ENCODE data around the gene TCF3. TPM values are rescaled to one million over a fixed set of nuclear protein-coding genes. Genes with fewer than 3 reads are reported as not detected.

The TCF3 gene
- total and polyA plus RNA-seq, 2 donors (not counting 1 experiment from before 2014, with no cell fraction given) = 39.3 to 54.7 TPM

DNA sequence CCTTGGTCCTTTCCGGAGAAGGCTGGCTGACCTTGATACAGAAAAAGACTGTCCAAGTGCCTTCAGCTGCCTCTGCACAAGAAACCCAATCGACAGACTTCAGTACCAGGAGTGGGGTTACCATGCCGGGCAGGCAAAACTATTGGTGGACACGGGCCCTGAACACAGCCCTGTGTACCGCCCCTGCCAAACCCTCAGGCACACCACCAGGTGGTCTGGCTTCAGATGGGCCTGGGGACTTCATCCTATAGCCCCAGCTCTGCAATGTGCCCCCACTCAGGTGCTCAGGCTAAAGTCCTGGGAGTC is 17.5 kb downstream of the TCF3 start:
- H3K4me1 ChIP-seq (ENCODE audit: control insufficient read depth, extremely low read depth, insufficient read depth, low read length) = no peaks in the 10 kb centered on the region
- DNase-seq (ENCODE audit: low read depth in 2 of 2) = no peak
- TF ChIP-seq, protein P1, sequence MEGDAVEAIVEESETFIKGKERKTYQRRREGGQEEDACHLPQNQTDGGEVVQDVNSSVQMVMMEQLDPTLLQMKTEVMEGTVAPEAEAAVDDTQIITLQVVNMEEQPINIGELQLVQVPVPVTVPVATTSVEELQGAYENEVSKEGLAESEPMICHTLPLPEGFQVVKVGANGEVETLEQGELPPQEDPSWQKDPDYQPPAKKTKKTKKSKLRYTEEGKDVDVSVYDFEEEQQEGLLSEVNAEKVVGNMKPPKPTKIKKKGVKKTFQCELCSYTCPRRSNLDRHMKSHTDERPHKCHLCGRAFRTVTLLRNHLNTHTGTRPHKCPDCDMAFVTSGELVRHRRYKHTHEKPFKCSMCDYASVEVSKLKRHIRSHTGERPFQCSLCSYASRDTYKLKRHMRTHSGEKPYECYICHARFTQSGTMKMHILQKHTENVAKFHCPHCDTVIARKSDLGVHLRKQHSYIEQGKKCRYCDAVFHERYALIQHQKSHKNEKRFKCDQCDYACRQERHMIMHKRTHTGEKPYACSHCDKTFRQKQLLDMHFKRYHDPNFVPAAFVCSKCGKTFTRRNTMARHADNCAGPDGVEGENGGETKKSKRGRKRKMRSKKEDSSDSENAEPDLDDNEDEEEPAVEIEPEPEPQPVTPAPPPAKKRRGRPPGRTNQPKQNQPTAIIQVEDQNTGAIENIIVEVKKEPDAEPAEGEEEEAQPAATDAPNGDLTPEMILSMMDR (conservative IDR thresholded peaks at IDR 0.05 in 1 of 2, IDR thresholded peaks at IDR 0.05 in 1 of 2; ENCODE audit: low read depth in 1 of 2, low read length in 2 of 2) = no peak
- no peak for TF ChIP-seq EZH2 (IDR thresholded peaks at IDR 0.05; ENCODE audit: low read length, missing control alignments)
- no peak overlapping the region for H3K4me3 ChIP-seq (replicated peaks in 1 of 4; ENCODE audit: control extremely low read depth in 1 of 4, insufficient read depth in 1 of 4, low read depth in 3 of 4, low read length in 4 of 4)
- H3K79me2 ChIP-seq (ENCODE audit: control insufficient read depth, insufficient read depth, low read length) = peaks cover 16% of the 10 kb centered on the region
- H3K27me3 ChIP-seq (ENCODE audit: control insufficient read depth, insufficient read depth, low read length) = no peaks in the 10 kb centered on the region
- no peak overlapping the region for H2AFZ ChIP-seq (ENCODE audit: low read length)
- no peaks in the 10 kb centered on the region for H4K20me1 ChIP-seq (ENCODE audit: control insufficient read depth, extremely low read depth, insufficient read depth, low read length)
- H3K27ac ChIP-seq (ENCODE audit: insufficient read depth, low read length) = no peak overlapping the region
- peaks cover 20% of the 10 kb centered on the region for H3K36me3 ChIP-seq (ENCODE audit: control insufficient read depth, insufficient read depth, low read length)
- no peak overlapping the region for H3K9ac ChIP-seq (ENCODE audit: insufficient read depth, low read length)
- H3K4me2 ChIP-seq (ENCODE audit: extremely low read depth, insufficient read depth, low read length) = no peak overlapping the region
- no peaks in the 10 kb centered on the region for H3K9me3 ChIP-seq (ENCODE audit: control insufficient read depth, insufficient read depth, low read depth, low read length)

DNA sequence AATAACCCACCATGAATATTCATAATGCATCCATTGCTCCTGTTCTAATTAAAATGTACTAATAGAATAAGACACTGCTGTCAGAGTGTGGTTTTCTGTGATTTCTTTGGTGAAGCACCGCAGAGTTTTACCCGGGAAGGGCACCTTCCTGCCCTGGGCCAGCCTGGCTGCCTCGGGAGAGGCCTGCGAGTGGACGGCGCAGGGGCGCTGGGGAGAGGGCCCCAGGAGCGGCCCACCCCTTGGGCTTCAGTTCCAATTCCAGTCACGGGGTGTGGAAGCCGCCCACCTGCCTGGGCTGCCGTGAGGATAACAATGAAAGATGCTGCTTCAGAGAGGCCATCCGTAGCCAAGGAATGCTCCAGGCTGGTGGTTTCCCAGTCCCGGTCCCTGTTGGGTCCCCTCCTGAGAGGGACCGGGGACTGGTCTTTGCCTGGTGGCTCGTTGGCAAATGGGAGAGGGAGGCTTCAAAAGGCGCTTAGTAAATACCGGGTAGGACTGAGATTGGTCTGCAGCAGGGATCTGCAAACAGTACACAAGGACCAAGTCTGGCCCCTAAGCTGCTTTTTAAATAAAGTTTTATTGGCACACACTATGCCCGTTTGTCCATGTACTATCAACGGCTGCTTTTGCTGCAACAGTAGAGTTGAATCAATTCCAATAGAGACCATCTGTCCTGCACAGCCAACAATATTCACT is 18.0 kb downstream of the TCF3 start:
- Histone ChIP-seq H4K20me1 (ENCODE audit: control insufficient read depth, extremely low read depth, insufficient read depth, low read length) (no peaks in the 10 kb centered on the region), H3K4me3 (replicated peaks in 1 of 4; ENCODE audit: control extremely low read depth in 1 of 4, insufficient read depth in 1 of 4, low read depth in 3 of 4, low read length in 4 of 4) (no peak overlapping the region), H3K9ac (ENCODE audit: insufficient read depth, low read length) (no peak overlapping the region), H3K27me3 (ENCODE audit: control insufficient read depth, insufficient read depth, low read length) (no peaks in the 10 kb centered on the region), H3K9me3 (ENCODE audit: control insufficient read depth, insufficient read depth, low read depth, low read length) (no peaks in the 10 kb centered on the region), H3K79me2 (ENCODE audit: control insufficient read depth, insufficient read depth, low read length) (peaks cover 15% of the 10 kb centered on the region), H3K4me1 (ENCODE audit: control insufficient read depth, extremely low read depth, insufficient read depth, low read length) (no peaks in the 10 kb centered on the region), H2AFZ (ENCODE audit: low read length) (no peak overlapping the region), H3K36me3 (ENCODE audit: control insufficient read depth, insufficient read depth, low read length) (peaks cover 19% of the 10 kb centered on the region), H3K4me2 (ENCODE audit: extremely low read depth, insufficient read depth, low read length) (no peak overlapping the region), H3K27ac (ENCODE audit: insufficient read depth, low read length) (no peak overlapping the region)
- DNase-seq (ENCODE audit: low read depth in 2 of 2) = no peak
- no peak for TF ChIP-seq EZH2 (IDR thresholded peaks at IDR 0.05; ENCODE audit: low read length, missing control alignments)
- TF ChIP-seq, protein P1 (conservative IDR thresholded peaks at IDR 0.05 in 1 of 2, IDR thresholded peaks at IDR 0.05 in 1 of 2; ENCODE audit: low read depth in 1 of 2, low read length in 2 of 2) = no peak

DNA sequence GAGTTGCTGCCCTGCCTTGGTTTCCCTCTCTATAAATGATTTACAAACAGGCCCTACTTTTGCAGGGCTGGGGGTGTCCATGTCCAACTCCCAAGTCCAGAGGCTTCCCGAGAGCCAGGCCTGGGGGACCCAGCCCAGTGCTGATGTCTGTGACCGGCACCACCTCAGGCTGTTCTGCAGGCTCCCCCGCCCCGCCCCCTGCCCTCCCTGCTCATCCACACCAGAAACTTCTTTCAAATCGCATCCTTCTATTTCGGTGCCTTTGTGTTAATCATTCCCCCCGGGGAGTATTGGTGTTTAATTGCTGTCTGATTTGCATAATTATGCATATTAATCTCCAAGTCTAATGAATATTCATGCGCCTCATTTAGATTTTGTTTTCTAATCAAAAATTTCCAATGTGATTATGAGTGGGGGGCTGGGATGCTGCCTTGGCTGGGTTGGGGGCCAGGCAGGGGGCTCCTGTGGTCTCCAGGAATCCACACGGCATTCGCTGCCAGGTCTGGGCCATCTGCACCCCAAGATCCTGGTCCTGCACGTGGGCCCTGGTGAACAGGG is 19.1 kb downstream of the TCF3 start:
- no peak for TF ChIP-seq EZH2 (IDR thresholded peaks at IDR 0.05; ENCODE audit: low read length, missing control alignments)
- TF ChIP-seq, protein P1 (conservative IDR thresholded peaks at IDR 0.05 in 1 of 2, IDR thresholded peaks at IDR 0.05 in 1 of 2; ENCODE audit: low read depth in 1 of 2, low read length in 2 of 2) = no peak
- H3K36me3 ChIP-seq (ENCODE audit: control insufficient read depth, insufficient read depth, low read length) = peaks cover 13% of the 10 kb centered on the region

More for the DNA sequence above, 19.1 kb downstream of the TCF3 start:
- no peaks in the 10 kb centered on the region for H4K20me1 ChIP-seq (ENCODE audit: control insufficient read depth, extremely low read depth, insufficient read depth, low read length)
- H3K4me2 ChIP-seq (ENCODE audit: extremely low read depth, insufficient read depth, low read length) = no peak overlapping the region
- no peaks in the 10 kb centered on the region for H3K4me1 ChIP-seq (ENCODE audit: control insufficient read depth, extremely low read depth, insufficient read depth, low read length)
- H3K9me3 ChIP-seq (ENCODE audit: control insufficient read depth, insufficient read depth, low read depth, low read length) = no peaks in the 10 kb centered on the region
- H3K79me2 ChIP-seq (ENCODE audit: control insufficient read depth, insufficient read depth, low read length) = peaks cover 8% of the 10 kb centered on the region
- H3K4me3 ChIP-seq (replicated peaks in 1 of 4; ENCODE audit: control extremely low read depth in 1 of 4, insufficient read depth in 1 of 4, low read depth in 3 of 4, low read length in 4 of 4) = no peak overlapping the region
- no peak overlapping the region for H3K9ac ChIP-seq (ENCODE audit: insufficient read depth, low read length)
- H3K27ac ChIP-seq (ENCODE audit: insufficient read depth, low read length) = no peak overlapping the region
- H3K27me3 ChIP-seq (ENCODE audit: control insufficient read depth, insufficient read depth, low read length) = no peaks in the 10 kb centered on the region
- no peak overlapping the region for H2AFZ ChIP-seq (ENCODE audit: low read length)
- DNase-seq (ENCODE audit: low read depth in 2 of 2) = no peak
